HG03108 (cell line): ENCODE results near the gene PGM2.
"Not testable (repeated sequence)": the region's sequence is repeated elsewhere in the genome, so short reads cannot be mapped to it uniquely, and the experiment has no call there.

ENCODE experiments used
- ATAC-seq: cut with Tn5 transposase; IDR thresholded peaks from one replicate; pipeline ENCODE4 v1.9.1; 2021; ENCODE audit warnings: moderate library complexity; ENCODE audit not compliant: unreplicated experiment

The PGM2 gene

DNA sequence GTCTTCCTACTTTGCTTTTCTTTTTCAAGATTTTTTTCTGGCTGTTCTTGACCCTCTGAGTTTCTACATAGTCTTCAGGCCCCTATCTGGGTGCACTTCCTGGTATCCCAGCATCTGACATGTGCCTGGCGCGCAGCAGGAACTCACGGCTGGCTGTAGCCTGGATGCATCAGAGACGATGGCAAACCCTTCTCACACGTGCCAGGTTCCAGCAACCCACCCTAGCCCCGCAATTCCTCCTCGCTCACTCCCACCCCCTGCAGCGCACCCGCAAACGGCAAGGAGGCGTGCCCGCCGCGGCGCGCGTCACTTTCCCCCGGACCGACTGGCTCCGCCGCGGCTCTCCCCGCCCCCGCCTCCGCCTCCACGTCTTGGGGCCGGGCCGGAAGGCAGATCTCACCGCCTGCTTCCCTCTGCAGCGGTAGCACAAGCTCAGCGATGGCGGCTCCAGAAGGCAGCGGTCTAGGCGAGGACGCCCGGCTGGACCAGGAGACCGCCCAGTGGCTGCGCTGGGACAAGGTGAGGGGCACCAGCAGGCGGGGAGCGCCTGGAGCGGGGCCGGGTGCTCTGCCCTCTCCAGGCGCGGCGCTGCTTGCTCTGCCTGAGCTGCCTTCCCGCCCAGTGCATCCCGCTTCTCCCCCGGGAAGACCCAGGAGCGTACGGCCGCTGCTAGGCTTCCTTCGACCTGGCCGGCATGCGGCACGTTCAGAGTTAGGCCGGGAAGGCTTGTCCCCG, at the start of gene PGM2:
Gene PGM2 (plus strand): TSS at position 392 of the 735 bp plus-strand sequence. CDS start 47 bp downstream, at position 439.
- ATAC-seq, result peak; percentile 96

- no peak for ATAC-seq
Observed at GRCh38 chr4:37779896-37780295, 46.6 kb upstream of the PGM2 start.

DNA sequence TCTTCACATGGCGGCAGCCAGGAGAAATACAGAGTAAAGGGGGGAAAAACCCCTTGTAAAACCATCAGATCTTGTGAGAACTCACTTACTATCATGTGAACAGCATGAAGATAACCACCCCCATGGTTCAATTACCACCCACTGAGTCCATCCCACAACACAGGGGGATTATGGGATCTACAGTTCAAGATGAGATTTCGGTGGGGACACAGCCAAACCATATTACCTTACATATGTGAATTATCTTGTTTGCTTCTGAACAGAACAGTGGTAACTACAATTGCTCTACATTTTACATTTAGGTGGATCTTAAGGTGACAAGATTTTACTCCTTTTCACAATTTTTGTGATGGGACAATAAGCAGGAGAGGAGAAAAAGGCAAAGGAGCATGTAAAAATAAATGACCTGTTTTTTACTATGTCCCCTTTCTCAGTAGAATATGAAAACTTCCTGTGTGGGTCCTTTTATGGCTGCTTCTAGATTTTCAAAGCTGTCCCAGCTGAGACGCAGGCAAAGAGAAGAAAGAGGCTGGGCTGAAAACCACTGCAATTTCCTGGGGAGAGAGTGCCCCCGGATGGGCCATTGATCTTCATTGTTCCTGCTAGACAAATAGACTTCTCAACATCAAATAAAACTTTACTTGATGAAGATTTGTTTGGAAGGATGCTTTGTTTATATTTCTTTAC, 45.9 kb upstream of the PGM2 start:
- no peak for ATAC-seq

DNA sequence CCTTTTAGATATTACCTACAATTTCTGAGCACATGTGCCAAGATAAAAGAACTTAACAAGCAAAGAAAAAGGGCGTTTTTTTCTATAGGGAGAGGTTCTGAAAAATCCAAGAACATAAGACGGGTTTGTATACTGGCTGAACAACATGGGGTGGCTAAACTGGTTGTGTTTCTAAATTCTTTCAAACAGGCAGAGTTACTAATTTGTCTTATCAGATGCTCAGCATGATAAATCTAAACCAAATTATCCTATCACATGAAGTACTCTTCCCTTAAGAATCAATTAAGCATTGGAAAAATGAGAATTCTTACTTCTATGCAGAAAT, 45.4 kb upstream of the PGM2 start:
- ATAC-seq, result no peak

GRCh38 chr4:37786267-37786666, 40.2 kb upstream of the PGM2 start:
- ATAC-seq, result not testable (repeated sequence)

- ATAC-seq, result not testable (repeated sequence)
Observed at GRCh38 chr4:37787883-37788460, 38.5 kb upstream of the PGM2 start.

GRCh38 chr4:37788819-37789218, 37.7 kb upstream of the PGM2 start:
- no peak for ATAC-seq

- no peak for ATAC-seq
Observed at GRCh38 chr4:37792241-37792640, 34.2 kb upstream of the PGM2 start.

DNA sequence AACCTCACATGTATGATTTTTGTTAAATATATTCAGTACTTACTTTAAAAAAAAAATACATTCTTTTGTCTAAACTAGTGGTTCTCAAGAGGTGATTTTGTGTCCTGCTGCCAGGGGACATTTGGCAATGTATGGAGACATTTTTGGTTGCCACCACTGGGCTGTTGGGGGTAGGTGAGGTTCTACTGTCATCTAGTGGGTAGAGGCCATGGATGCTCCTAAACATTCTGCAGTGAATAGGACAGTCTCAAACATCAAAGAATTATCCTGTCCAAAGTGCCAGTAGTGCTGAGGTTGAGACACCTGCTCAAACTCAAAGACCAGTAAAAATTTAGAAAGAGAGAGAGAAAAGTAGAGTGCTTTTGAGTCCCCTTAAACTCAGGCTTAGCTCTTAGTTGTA, 32.9 kb upstream of the PGM2 start:
- ATAC-seq, result no peak

DNA sequence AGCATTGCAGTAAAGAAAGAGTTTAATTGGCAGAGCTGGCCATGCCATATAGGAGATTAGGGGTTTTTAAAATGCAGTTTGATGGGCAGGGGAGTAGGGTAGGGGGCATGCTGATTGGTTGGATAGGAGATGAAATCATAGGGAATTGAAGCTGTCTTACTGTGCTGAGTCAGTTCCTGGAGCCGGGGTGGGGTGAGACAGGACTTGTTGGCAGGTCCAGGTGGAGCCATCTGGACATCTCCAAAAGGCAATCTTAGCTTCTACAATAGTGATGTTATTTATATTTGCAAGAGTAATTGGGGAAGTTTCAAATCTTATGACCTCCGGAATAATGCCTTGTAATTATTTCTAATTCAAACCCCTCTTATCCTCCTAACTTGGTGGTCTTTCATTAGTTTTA, 32.4 kb upstream of the PGM2 start:
- ATAC-seq, result no peak

GRCh38 chr4:37795581-37796195, 30.8 kb upstream of the PGM2 start:
- ATAC-seq, result no peak

DNA sequence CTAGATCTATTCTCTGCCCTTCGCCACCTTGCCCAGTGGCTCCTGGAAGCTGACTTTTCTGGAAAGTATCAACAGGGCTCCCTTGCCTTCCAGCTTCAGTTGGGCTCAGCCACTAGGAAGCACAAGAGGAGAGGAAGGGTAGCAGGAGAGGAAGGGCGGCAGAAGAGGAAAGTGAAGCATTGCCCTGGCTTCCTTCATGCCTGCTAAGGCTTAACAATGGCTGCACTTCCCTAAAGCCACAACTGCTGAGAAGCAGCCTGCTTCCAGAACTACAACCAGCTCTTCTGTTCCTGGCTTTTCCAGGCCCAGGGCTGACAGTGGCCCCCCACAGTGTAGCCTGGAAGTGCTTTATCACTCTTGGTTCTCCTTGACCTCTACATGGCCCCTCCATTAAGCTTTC, 29.1 kb upstream of the PGM2 start:
- no peak for ATAC-seq

DNA sequence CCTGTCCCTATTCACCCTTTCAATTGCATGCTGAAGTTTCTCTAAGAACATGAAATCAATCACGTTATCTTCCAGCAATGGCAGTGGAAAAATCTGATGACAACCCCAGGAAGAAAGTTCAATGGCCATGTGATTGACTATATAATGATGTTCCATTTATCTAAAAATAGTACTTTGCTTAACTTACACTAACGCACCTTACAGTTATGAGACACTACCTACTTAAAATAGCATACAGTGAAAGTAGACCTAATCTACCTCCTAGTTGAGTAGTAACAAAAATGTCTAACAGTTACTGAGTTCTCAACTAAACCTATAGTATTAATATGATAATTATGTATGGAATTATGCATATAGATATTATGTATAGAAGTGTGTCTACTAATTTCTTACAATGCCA, 28.6 kb upstream of the PGM2 start:
- ATAC-seq, result no peak

DNA sequence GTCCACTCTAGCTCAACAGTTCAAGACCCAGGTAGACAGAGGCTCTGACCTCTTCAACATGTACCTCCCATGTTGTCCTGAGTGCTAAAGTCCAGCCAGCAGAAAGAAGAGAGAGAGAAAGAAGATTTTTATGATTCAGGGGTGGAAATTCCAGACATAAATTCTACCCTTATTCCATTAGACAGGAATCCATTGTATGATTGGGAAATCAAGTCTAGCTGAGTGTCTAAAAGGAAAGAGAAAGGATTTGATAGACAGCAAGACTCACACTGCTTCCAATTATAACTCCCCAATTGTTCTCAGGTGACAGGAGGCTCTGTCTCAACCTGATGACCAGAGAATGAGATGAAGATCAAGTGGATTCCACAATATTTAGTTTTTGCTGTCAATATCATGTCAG, 27.9 kb upstream of the PGM2 start:
- no peak for ATAC-seq

- ATAC-seq, result no peak
Observed at GRCh38 chr4:37799941-37800554, 26.4 kb upstream of the PGM2 start.

DNA sequence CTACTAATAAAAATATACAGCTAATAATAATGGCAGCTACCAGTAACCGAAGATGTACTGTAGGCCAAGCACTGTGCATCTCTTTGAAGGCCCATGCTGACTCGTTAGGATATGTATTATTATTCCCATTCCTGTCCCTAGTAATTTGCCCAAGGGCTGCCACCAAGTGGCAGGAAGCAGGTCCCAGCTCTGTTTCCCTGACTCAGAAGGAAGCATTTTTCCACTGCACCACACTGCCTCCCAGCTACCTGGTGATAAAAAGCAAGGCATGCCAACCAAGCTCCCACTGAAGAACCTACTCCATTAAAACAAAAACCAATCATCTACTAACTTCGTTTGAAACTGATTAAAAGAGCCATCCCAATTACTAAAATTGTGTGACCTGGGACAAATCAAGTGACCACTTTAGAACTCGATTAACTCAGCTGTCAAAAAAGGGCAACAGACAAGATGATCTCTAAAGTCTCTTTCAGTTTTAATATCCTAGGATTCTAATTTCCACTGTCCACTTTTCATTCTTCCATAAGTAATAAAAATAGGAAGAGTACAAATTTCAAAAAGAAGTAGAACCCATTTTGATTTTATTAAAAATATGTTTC, 24.3 kb upstream of the PGM2 start:
- no peak for ATAC-seq

DNA sequence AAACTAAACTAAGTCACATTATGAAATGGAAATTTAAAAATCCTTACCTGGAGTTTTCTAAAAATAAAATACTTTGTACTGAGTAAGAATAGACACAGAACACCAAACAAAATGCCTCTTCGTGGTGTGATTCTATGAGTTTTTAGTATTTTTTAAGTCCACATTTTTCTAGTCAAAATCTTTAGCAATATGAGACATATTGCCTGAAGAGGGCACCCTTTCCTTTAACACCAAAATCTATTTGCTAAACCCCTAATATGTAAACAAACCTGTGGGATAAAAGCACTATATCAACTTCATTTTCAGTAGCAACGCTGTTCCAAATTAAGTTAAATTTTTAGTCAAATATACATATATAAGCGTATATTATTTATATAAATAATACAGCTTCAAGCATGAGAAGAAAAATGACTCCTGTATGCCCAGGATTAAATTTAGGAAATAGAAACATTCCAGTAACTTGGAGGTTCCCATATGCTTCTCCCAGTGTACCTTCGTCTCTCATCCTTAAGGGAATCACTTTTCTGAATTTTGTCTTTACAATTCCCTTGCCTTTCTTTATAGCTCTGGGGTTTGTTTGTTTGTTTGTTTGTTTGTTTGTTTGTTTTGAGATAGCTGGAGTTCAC, 23.0 kb upstream of the PGM2 start:
- ATAC-seq, result no peak

DNA sequence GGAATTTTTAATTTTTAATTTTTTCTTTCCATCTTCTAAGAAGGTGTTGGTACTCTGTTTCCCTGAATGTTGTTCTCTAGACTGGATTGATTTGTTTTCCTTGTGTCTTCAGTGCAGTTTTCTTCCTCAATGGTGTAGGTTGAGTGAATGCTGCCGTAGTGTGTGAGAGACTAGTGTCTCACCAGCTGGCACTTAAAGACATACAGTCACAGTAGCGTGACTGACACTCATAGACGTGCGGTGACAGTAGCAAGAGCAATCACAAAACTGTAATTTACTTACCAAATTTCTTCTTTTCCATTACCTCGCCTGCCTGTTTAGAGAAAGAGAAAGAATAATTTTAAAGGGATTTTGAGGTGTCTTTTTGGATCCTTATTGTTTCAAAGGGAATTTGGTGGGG, 21.4 kb upstream of the PGM2 start:
- no peak for ATAC-seq

DNA sequence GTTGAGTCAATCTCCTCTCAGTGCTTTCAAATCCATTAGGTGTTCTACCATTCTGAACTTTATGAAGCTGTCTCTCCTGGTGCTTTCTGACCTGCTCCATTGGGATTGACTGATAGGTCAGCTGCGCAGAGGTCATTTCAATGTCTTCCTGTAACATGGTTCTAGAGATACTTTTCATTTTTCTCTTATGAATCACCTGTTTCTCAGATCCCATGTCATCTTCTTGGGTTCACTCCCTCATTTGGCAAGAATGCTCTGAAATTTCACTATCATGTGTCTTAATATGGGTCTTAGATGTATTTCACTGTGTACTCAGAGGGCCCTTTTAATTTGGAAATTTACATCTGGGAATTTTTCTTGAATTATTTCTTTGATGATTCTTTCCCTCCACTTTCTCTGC, 13.8 kb upstream of the PGM2 start:
- no peak for ATAC-seq

GRCh38 chr4:37815591-37815990, 10.9 kb upstream of the PGM2 start:
- no peak for ATAC-seq

DNA sequence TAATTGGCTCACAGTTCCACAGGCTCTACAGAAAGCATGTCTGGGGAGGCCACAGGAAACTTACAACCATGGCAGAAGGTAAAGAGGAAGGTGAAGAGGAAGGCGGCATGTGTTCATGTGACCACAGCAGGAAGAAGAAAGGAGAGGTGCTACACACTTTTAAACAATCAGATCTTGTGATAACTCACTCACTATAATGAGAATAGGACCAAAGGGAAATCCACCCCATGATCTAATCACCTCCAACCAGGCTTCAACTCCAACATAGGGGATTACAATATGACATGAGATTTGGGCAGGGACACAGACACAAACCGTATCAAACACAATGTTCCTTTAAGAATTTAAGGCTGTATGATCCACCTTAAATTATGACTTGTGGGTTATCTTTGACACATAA, 10.5 kb upstream of the PGM2 start:
- no peak for ATAC-seq
